ENCODE measurements around the gene SLC4A1AP. TPM values are rescaled to one million over a fixed set of nuclear protein-coding genes. Genes with fewer than 3 reads are reported as not detected.
"Not testable (repeated sequence)": the region's sequence is repeated elsewhere in the genome, so short reads cannot be mapped to it uniquely, and the experiment has no call there.

The SLC4A1AP gene
- total RNA-seq, 1 donor from 2014 or later = 20.9 TPM

DNA sequence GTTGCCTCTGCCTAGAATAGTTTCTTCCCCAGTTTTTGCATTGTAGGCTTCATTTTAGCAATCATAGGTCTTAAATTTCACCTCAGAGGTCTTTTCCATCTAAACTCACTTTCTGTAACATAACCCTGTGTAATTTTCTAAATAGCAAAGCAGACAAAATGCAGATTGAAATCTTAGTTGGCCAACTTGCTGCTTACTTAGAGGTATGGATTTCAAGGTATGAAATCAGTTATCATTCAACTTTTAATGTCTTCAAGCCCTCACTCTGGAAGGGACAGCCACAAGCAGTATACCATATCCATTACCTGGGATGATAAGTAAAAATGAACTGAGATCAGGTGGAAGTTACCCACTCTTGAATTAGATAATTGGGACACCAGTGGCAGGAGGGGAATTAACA, 38.7 kb upstream of the SLC4A1AP start:
- H3K27ac Mint-ChIP-seq (ENCODE audit: unreplicated experiment) = no peak overlapping the region
- Histone ChIP-seq H3K79me2 (ENCODE audit: insufficient read depth, low read length) (peaks cover 11% of the 10 kb centered on the region), H3K27me3 (ENCODE audit: insufficient read depth, low read length) (no peaks in the 10 kb centered on the region), H3K27ac (ENCODE audit: low read depth, low read length) (no peak overlapping the region), H3K9me3 (ENCODE audit: insufficient read depth, low read depth, low read length) (no peaks in the 10 kb centered on the region), H3K4me2 (ENCODE audit: low read length) (no peak overlapping the region), H3K4me1 (ENCODE audit: insufficient read depth, low read length) (peaks cover 48% of the 10 kb centered on the region), H3K36me3 (ENCODE audit: insufficient read depth, low read length) (peaks cover 29% of the 10 kb centered on the region), H4K20me1 (ENCODE audit: insufficient read depth, low read length) (no peaks in the 10 kb centered on the region), H3K4me3 (ENCODE audit: insufficient read depth, low read depth, low read length) (no peak overlapping the region), H3K9ac (ENCODE audit: low read length) (no peak overlapping the region), H2AFZ (ENCODE audit: low read depth, low read length) (no peak overlapping the region)
- peaks cover 30% of the 10 kb centered on the region for H3K4me1 Mint-ChIP-seq (ENCODE audit: low read depth, unreplicated experiment)
- H3K27me3 Mint-ChIP-seq (ENCODE audit: low read depth, unreplicated experiment) = no peaks in the 10 kb centered on the region
- no peak for DNase-seq (ENCODE audit: low read depth)
- no peak overlapping the region for H3K4me3 Mint-ChIP-seq (ENCODE audit: unreplicated experiment)
- H3K36me3 Mint-ChIP-seq (ENCODE audit: low read depth, unreplicated experiment) = peaks cover 16% of the 10 kb centered on the region
- TF ChIP-seq EZH2 (IDR thresholded peaks at IDR 0.05; ENCODE audit: insufficient read depth, low read length) = no peak
- TF ChIP-seq, protein P1, sequence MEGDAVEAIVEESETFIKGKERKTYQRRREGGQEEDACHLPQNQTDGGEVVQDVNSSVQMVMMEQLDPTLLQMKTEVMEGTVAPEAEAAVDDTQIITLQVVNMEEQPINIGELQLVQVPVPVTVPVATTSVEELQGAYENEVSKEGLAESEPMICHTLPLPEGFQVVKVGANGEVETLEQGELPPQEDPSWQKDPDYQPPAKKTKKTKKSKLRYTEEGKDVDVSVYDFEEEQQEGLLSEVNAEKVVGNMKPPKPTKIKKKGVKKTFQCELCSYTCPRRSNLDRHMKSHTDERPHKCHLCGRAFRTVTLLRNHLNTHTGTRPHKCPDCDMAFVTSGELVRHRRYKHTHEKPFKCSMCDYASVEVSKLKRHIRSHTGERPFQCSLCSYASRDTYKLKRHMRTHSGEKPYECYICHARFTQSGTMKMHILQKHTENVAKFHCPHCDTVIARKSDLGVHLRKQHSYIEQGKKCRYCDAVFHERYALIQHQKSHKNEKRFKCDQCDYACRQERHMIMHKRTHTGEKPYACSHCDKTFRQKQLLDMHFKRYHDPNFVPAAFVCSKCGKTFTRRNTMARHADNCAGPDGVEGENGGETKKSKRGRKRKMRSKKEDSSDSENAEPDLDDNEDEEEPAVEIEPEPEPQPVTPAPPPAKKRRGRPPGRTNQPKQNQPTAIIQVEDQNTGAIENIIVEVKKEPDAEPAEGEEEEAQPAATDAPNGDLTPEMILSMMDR (IDR thresholded peaks at IDR 0.05; ENCODE audit: insufficient read depth, low read depth, low read length) = no peak
- H3K9me3 Mint-ChIP-seq (ENCODE audit: unreplicated experiment) = no peaks in the 10 kb centered on the region
- FAIRE-seq = no peak

DNA sequence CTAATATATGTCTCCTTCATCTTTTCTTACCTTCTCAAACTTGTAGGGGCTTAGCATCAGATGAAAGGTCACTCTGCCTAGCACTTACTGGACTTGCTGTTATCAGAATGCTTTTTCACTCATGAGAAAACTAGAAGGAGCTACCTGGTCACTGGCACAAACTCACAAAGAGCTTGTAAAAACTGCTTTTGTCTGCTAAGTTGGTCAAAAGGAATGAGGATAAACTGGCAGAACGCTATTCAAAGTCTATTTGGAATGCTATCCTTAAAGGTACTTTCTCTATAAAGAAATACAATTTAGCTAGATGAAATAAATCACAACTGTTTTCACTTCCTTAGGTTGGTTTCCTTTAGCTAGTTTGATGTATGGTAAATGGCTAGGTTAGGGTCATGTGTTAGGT, 37.4 kb upstream of the SLC4A1AP start:
- peaks cover 24% of the 10 kb centered on the region for H3K79me2 ChIP-seq (ENCODE audit: insufficient read depth, low read length)
- not testable (repeated sequence) for H2AFZ ChIP-seq (ENCODE audit: low read depth, low read length); H3K4me2 ChIP-seq (ENCODE audit: low read length); H3K4me3 ChIP-seq (ENCODE audit: insufficient read depth, low read depth, low read length); H3K9me3 ChIP-seq (ENCODE audit: insufficient read depth, low read depth, low read length); H3K9me3 Mint-ChIP-seq (ENCODE audit: unreplicated experiment); H4K20me1 ChIP-seq (ENCODE audit: insufficient read depth, low read length); H3K27me3 Mint-ChIP-seq (ENCODE audit: low read depth, unreplicated experiment); H3K9ac ChIP-seq (ENCODE audit: low read length); H3K4me3 Mint-ChIP-seq (ENCODE audit: unreplicated experiment); FAIRE-seq; H3K27ac Mint-ChIP-seq (ENCODE audit: unreplicated experiment); H3K27me3 ChIP-seq (ENCODE audit: insufficient read depth, low read length); DNase-seq (ENCODE audit: low read depth)
- H3K36me3 Mint-ChIP-seq (ENCODE audit: low read depth, unreplicated experiment) = peaks cover 19% of the 10 kb centered on the region
- peak overlapping the region; percentile 98 for H3K27ac ChIP-seq (ENCODE audit: low read depth, low read length)
- peaks cover 37% of the 10 kb centered on the region for H3K4me1 Mint-ChIP-seq (ENCODE audit: low read depth, unreplicated experiment)
- H3K36me3 ChIP-seq (ENCODE audit: insufficient read depth, low read length) = peaks cover 20% of the 10 kb centered on the region
- H3K4me1 ChIP-seq (ENCODE audit: insufficient read depth, low read length) = peaks cover 48% of the 10 kb centered on the region

DNA sequence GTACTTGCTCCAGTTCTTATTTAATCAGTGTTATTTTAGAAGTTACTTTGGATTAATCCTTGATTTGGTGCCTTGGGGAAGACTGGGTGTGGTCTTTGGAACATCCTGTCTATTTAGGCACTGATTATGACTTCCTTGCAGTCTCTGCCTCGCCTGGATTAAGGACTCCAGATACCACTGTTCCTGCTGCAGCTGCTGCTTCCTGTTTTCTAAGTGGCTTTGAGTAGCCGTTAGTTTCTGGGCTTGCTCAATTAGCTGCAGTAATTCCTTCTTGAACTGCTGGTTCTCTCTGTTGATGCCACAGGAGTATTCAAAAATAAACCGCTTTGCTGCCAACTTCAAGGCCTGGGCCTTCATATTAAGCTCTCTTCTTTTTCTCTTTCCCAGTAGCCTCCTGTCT, 36.8 kb upstream of the SLC4A1AP start:
- not testable (repeated sequence) for H3K27me3 ChIP-seq (ENCODE audit: insufficient read depth, low read length)

More for the DNA sequence above, 36.8 kb upstream of the SLC4A1AP start:
- not testable (repeated sequence) for H3K9me3 Mint-ChIP-seq (ENCODE audit: unreplicated experiment); H4K20me1 ChIP-seq (ENCODE audit: insufficient read depth, low read length); H3K4me2 ChIP-seq (ENCODE audit: low read length); H3K4me3 Mint-ChIP-seq (ENCODE audit: unreplicated experiment); H3K27me3 Mint-ChIP-seq (ENCODE audit: low read depth, unreplicated experiment); H3K4me3 ChIP-seq (ENCODE audit: insufficient read depth, low read depth, low read length); H3K27ac Mint-ChIP-seq (ENCODE audit: unreplicated experiment); H2AFZ ChIP-seq (ENCODE audit: low read depth, low read length); FAIRE-seq; H3K9me3 ChIP-seq (ENCODE audit: insufficient read depth, low read depth, low read length); DNase-seq (ENCODE audit: low read depth)
- Histone ChIP-seq H3K36me3 (ENCODE audit: insufficient read depth, low read length) (peaks cover 20% of the 10 kb centered on the region), H3K79me2 (ENCODE audit: insufficient read depth, low read length) (peaks cover 30% of the 10 kb centered on the region), H3K4me1 (ENCODE audit: insufficient read depth, low read length) (peaks cover 47% of the 10 kb centered on the region), H3K9ac (ENCODE audit: low read length) (peak overlapping the region; percentile 98), H3K27ac (ENCODE audit: low read depth, low read length) (peak overlapping the region; percentile 98)
- Mint-ChIP-seq H3K36me3 (ENCODE audit: low read depth, unreplicated experiment) (peaks cover 20% of the 10 kb centered on the region), H3K4me1 (ENCODE audit: low read depth, unreplicated experiment) (peaks cover 37% of the 10 kb centered on the region)

Measured in astrocyte (in vitro differentiated cells and primary cell).